GM12878 (cell line): ENCODE results near the gene ARL5A. TPM values are rescaled to one million over a fixed set of nuclear protein-coding genes. Genes with fewer than 3 reads are reported as not detected.

Experiments
- CBX5 ChIP-seq: sonication (generic); IDR thresholded peaks from 2 replicates; pipeline ENCODE4 v1.6.1; 2016; ENCODE audit warnings: low read depth, moderate library complexity, mild to moderate bottlenecking, inconsistent platforms
- CREM ChIP-seq: IDR thresholded peaks from 2 replicates; pipeline ENCODE4 v1.6.1; 2014; ENCODE audit warnings: antibody characterized with exemption, low read depth
- CUX1 ChIP-seq: IDR thresholded peaks from 2 replicates; pipeline ENCODE4 v1.6.1; 2012; ENCODE audit warnings: improper control_type of control experiment, low read depth, low read length; ENCODE audit not compliant: insufficient replicate concordance
- FOS ChIP-seq: IDR thresholded peaks from 3 replicates; pipeline ENCODE4 v1.6.1; 2011; ENCODE audit warnings: borderline replicate concordance; ENCODE audit not compliant: insufficient read length; ENCODE audit errors: extremely low read depth
- GATAD2B ChIP-seq: fragments of 450-650 bp; conservative IDR thresholded peaks from 2 replicates; pipeline ENCODE4 v1.6.1; 2017; ENCODE audit warnings: low read depth, mild to moderate bottlenecking, moderate library complexity
- HDAC2 ChIP-seq: fragments of 200-600 bp; sonication (generic); IDR thresholded peaks from 2 replicates; pipeline ENCODE4 v1.6.1; 2017
- MEF2B ChIP-seq: fragments of 450-650 bp; IDR thresholded peaks from 2 replicates; pipeline ENCODE4 v1.6.1; 2018; ENCODE audit warnings: mild to moderate bottlenecking, moderate library complexity; ENCODE audit not compliant: partially characterized antibody, poor library complexity, severe bottlenecking
- MTA2 ChIP-seq: fragments of 450-650 bp; IDR thresholded peaks from 2 replicates; pipeline ENCODE4 v1.6.1; 2016; ENCODE audit warnings: low read depth, mild to moderate bottlenecking, moderate library complexity
- NBN ChIP-seq: fragments of 450-650 bp; IDR thresholded peaks from 2 replicates; pipeline ENCODE4 v1.6.1; 2016
- NFYB ChIP-seq: IDR thresholded peaks from 2 replicates; pipeline ENCODE4 v1.6.1; 2011; ENCODE audit warnings: low read depth, mild to moderate bottlenecking, low read length, improper control_type of control experiment, moderate library complexity; ENCODE audit not compliant: insufficient read depth
- NRF1 ChIP-seq: conservative IDR thresholded peaks from 2 replicates; pipeline ENCODE4 v1.6.1; 2011; ENCODE audit warnings: mild to moderate bottlenecking, low read depth, low read length, improper control_type of control experiment
- PBX3 ChIP-seq: IDR thresholded peaks from 2 replicates; pipeline ENCODE4 v1.6.1; 2011; ENCODE audit warnings: mild to moderate bottlenecking, low read depth, low read length, moderate library complexity; ENCODE audit not compliant: insufficient replicate concordance
- POLR2AphosphoS2 ChIP-seq: IDR thresholded peaks from 2 replicates; pipeline ENCODE4 v1.6.1; 2011; ENCODE audit warnings: low read depth, mild to moderate bottlenecking, low read length, improper control_type of control experiment, moderate library complexity
- POLR2AphosphoS5 ChIP-seq: IDR thresholded peaks from 2 replicates; pipeline ENCODE4 v1.6.1; 2011; ENCODE audit warnings: mild to moderate bottlenecking, low read length, inconsistent platforms
- POU2F2 ChIP-seq: IDR thresholded peaks from 3 replicates; pipeline ENCODE4 v1.6.1; 2011; ENCODE audit warnings: low read depth, mild to moderate bottlenecking, low read length, borderline replicate concordance
- SMAD5 ChIP-seq: IDR thresholded peaks from 2 replicates; pipeline ENCODE4 v1.6.1; 2016; ENCODE audit warnings: antibody characterized with exemption, low read depth
- TCF3 ChIP-seq: IDR thresholded peaks from 2 replicates; pipeline ENCODE4 v1.6.1; 2012; ENCODE audit warnings: low read depth, mild to moderate bottlenecking, low read length, borderline replicate concordance; ENCODE audit not compliant: insufficient read depth
- TCF7 ChIP-seq: IDR thresholded peaks from 2 replicates; pipeline ENCODE4 v1.6.1; 2014; ENCODE audit warnings: antibody characterized with exemption, borderline replicate concordance
- USF1 ChIP-seq: IDR thresholded peaks from 2 replicates; pipeline ENCODE4 v1.6.1; 2011; ENCODE audit warnings: borderline replicate concordance, low read depth, mild to moderate bottlenecking, moderate library complexity, mixed read lengths, low read length; ENCODE audit not compliant: insufficient read depth; ENCODE audit errors: extremely low read length
- ZZZ3 ChIP-seq: IDR thresholded peaks from 2 replicates; pipeline ENCODE4 v1.6.1; 2011; ENCODE audit warnings: low read depth; ENCODE audit not compliant: control insufficient read depth, insufficient read length
- polyA plus RNA-seq, 11 experiments: library from polyadenylated mRNA; depleted of rRNA in 4 of 11; unstranded in 6 of 11; stranded (reverse) in 5 of 11; fragments of >200 nt; fragmentation: Nextera tagmentation in 4 of 11; fragmentation: Illumina TruSeq in 1 of 11; extraction: Ambion mirVana in 4 of 11; extraction: Trizol in 1 of 11; gene quantifications; 1 replicate in 1 of 11; 2 replicates in 10 of 11; pipeline versions ENCODE4 v1.2.1 to v1.2.3, GENCODE V29; 2011 to 2016; ENCODE audit warnings: inconsistent platforms in 2 of 11, missing spikeins in 2 of 11, low read depth in 1 of 11
- total RNA-seq, 4 experiments: library from RNA; depleted of rRNA in 3 of 4; stranded (reverse); fragments of >200 nt in 3 of 4; fragmentation: Illumina TruSeq in 1 of 4; extraction: Trizol in 1 of 4; gene quantifications; 2 replicates each; pipeline versions ENCODE4 v1.2.1 to v1.2.3, GENCODE V29; 2013 to 2021

ARL5A gene
- total and polyA plus RNA-seq, 10 of the 15 experiments (the other 5 are each of a cell fraction or from before 2014, with no cell fraction given): 9.4 to 52.9 (median 32.0) TPM

GRCh38 chr2:151828143-151828889, at the start of gene ARL5A (continued):
- TF ChIP-seq POLR2AphosphoS2: peak; percentile 86
- TF ChIP-seq CUX1: no peak
- TF ChIP-seq MTA2: peak; percentile 24; the same call in 1 of the 2 replicates
- 0 out of 2 replicates have a peak, but pooled peaks have one; percentile 26 for TF ChIP-seq NBN
- TF ChIP-seq MEF2B: no peak
- no peak for TF ChIP-seq PBX3
- no peak for TF ChIP-seq USF1
- TF ChIP-seq CREM: peak; percentile 41; the same call in 1 of the 2 replicates
- TF ChIP-seq CBX5: 0 out of 2 replicates have a peak, but pooled peaks have one; percentile 36
- peak; percentile 95 for TF ChIP-seq SMAD5
- peak; percentile 71 for TF ChIP-seq NRF1
- TF ChIP-seq FOS: no peak
- no peak for TF ChIP-seq HDAC2
- peak; percentile 80; the same call in 1 of the 2 replicates for TF ChIP-seq TCF3
- TF ChIP-seq POU2F2: peak; percentile 99
- TF ChIP-seq ZZZ3: no peak
- TF ChIP-seq POLR2AphosphoS5: peak; percentile 98
- TF ChIP-seq TCF7: no peak
- no peak for TF ChIP-seq NFYB
- peak; percentile 80 for TF ChIP-seq GATAD2B
